ENCODE results near the gene DLAT.
"Not testable (repeated sequence)": the region's sequence is repeated elsewhere in the genome, so short reads cannot be mapped to it uniquely, and the experiment has no call there.

DLAT gene

GRCh38 chr11:112042961-112043304 lies 17.7 kb downstream of the DLAT start:
- no peak for DNase-seq (ENCODE audit: extremely low read depth, low read depth)
- no peak for TF ChIP-seq CTCF (IDR thresholded peaks at IDR 0.05; ENCODE audit: low read depth, low read length)

GRCh38 chr11:112044961-112045360 lies 19.8 kb downstream of the DLAT start:
- no peak for DNase-seq (ENCODE audit: extremely low read depth, low read depth)
- no peak for TF ChIP-seq CTCF (IDR thresholded peaks at IDR 0.05; ENCODE audit: low read depth, low read length)

GRCh38 chr11:112046647-112047046 lies 21.4 kb downstream of the DLAT start:
- not testable (repeated sequence) for DNase-seq (ENCODE audit: extremely low read depth, low read depth)

GRCh38 chr11:112048256-112048655 lies 23.0 kb downstream of the DLAT start:
- not testable (repeated sequence) for DNase-seq (ENCODE audit: extremely low read depth, low read depth)

- TF ChIP-seq CTCF (IDR thresholded peaks at IDR 0.05; ENCODE audit: low read depth, low read length) = no peak
- no peak for DNase-seq (ENCODE audit: extremely low read depth, low read depth)
These were observed 24.6 kb downstream of the DLAT start for GRCh38 chr11:112049777-112050176.

- DNase-seq (ENCODE audit: extremely low read depth, low read depth) = no peak
- TF ChIP-seq CTCF (IDR thresholded peaks at IDR 0.05; ENCODE audit: low read depth, low read length) = no peak
These were observed 25.5 kb downstream of the DLAT start for GRCh38 chr11:112050721-112051120.

- DNase-seq (ENCODE audit: extremely low read depth, low read depth) = no peak
- TF ChIP-seq CTCF (IDR thresholded peaks at IDR 0.05; ENCODE audit: low read depth, low read length) = no peak
These were observed 26.6 kb downstream of the DLAT start for GRCh38 chr11:112051768-112052167.

GRCh38 chr11:112057170-112057569 lies 32.0 kb downstream of the DLAT start:
- no peak for TF ChIP-seq CTCF (IDR thresholded peaks at IDR 0.05; ENCODE audit: low read depth, low read length)
- DNase-seq (ENCODE audit: extremely low read depth, low read depth) = no peak

GRCh38 chr11:112058103-112058502 lies 32.9 kb downstream of the DLAT start:
- DNase-seq (ENCODE audit: extremely low read depth, low read depth) = no peak
- no peak for TF ChIP-seq CTCF (IDR thresholded peaks at IDR 0.05; ENCODE audit: low read depth, low read length)

All from AG09319 (cell line).